Trophoblast cell (in vitro differentiated cells and primary cell): ENCODE results near the gene KCNIP4.

Experiments
- DNase-seq, 2 donors: peaks; one replicate each; pipeline ENCODE4 v3.0.0-alpha.2; 2016
- H2AFZ ChIP-seq: 2 replicates; pipeline ENCODE4 v1.6.1; 2013; ENCODE audit warnings: low read length, moderate library complexity, mild to moderate bottlenecking; ENCODE audit not compliant: insufficient read depth, poor library complexity
- H2AK5ac ChIP-seq: 2 replicates; pipeline ENCODE4 v1.6.1; 2013; ENCODE audit warnings: mild to moderate bottlenecking, low read length
- H2BK120ac ChIP-seq: 2 replicates; pipeline ENCODE4 v1.6.1; 2013; ENCODE audit warnings: low read length, mild to moderate bottlenecking, moderate library complexity; ENCODE audit not compliant: insufficient read depth, poor library complexity
- H2BK12ac ChIP-seq: 2 replicates; pipeline ENCODE4 v1.6.1; 2013; ENCODE audit warnings: mild to moderate bottlenecking, low read length, moderate library complexity
- H2BK5ac ChIP-seq: 2 replicates; pipeline ENCODE4 v1.6.1; 2013; ENCODE audit warnings: low read length, low read depth, moderate library complexity, mild to moderate bottlenecking; ENCODE audit not compliant: poor library complexity
- H3K14ac ChIP-seq: 2 replicates; pipeline ENCODE4 v1.6.1; 2013; ENCODE audit warnings: mild to moderate bottlenecking, low read length
- H3K18ac ChIP-seq: 2 replicates; pipeline ENCODE4 v1.6.1; 2013; ENCODE audit warnings: mild to moderate bottlenecking, low read length
- H3K23ac ChIP-seq: 2 replicates; pipeline ENCODE4 v1.6.1; 2013; ENCODE audit warnings: low read length
- H3K27ac ChIP-seq: 2 replicates; pipeline ENCODE4 v1.5.1; 2013; ENCODE audit warnings: low read depth, mild to moderate bottlenecking, inconsistent platforms, low read length, moderate library complexity
- H3K27me3 ChIP-seq: 2 replicates; pipeline ENCODE4 v1.6.1; 2013; ENCODE audit warnings: inconsistent platforms, mild to moderate bottlenecking, low read length, moderate library complexity; ENCODE audit not compliant: insufficient read depth
- H3K36me3 ChIP-seq, 2 experiments: 1 replicate in 1 of 2; 2 replicates in 1 of 2; pipeline ENCODE4 v1.6.1; 2013; ENCODE audit warnings: low read length in 2 of 2, mild to moderate bottlenecking in 2 of 2, moderate library complexity in 1 of 2; ENCODE audit not compliant: insufficient read depth in 2 of 2, control insufficient read depth in 1 of 2
- H3K4ac ChIP-seq: 2 replicates; pipeline ENCODE4 v1.6.1; 2013; ENCODE audit warnings: low read depth, mild to moderate bottlenecking, low read length, moderate library complexity
- H3K4me1 ChIP-seq, 2 experiments: 1 replicate in 1 of 2; 2 replicates in 1 of 2; pipeline ENCODE4 v1.6.1; 2013; ENCODE audit warnings: low read length in 2 of 2, mild to moderate bottlenecking in 2 of 2, moderate library complexity in 1 of 2; ENCODE audit not compliant: insufficient read depth in 2 of 2, control insufficient read depth in 1 of 2
- H3K4me2 ChIP-seq: 2 replicates; pipeline ENCODE4 v1.6.1; 2013; ENCODE audit warnings: inconsistent platforms, mild to moderate bottlenecking, low read length, moderate library complexity
- H3K4me3 ChIP-seq: 2 replicates; pipeline ENCODE4 v1.5.1; 2013; ENCODE audit warnings: mild to moderate bottlenecking, low read depth, low read length, inconsistent platforms
- H3K79me1 ChIP-seq: one replicate; pipeline ENCODE4 v1.6.1; 2013; ENCODE audit warnings: low read length
- H3K79me2 ChIP-seq: 2 replicates; pipeline ENCODE4 v1.6.1; 2013; ENCODE audit warnings: low read length, mild to moderate bottlenecking; ENCODE audit not compliant: control insufficient read depth, insufficient read depth, poor library complexity
- H3K9ac ChIP-seq: 2 replicates; pipeline ENCODE4 v1.6.1; 2013; ENCODE audit warnings: mild to moderate bottlenecking, low read length
- H3K9me3 ChIP-seq: 2 replicates; pipeline ENCODE4 v1.6.1; 2013; ENCODE audit warnings: low read depth, mild to moderate bottlenecking, control low read depth, inconsistent platforms, low read length; ENCODE audit not compliant: insufficient read depth
- H4K12ac ChIP-seq: 2 replicates; pipeline ENCODE4 v1.6.1; 2013; ENCODE audit warnings: low read depth, mild to moderate bottlenecking, low read length, moderate library complexity
- H4K8ac ChIP-seq: 2 replicates; pipeline ENCODE4 v1.6.1; 2013; ENCODE audit warnings: low read depth, mild to moderate bottlenecking, low read length, moderate library complexity
- H4K91ac ChIP-seq: one replicate; pipeline ENCODE4 v1.6.1; 2013; ENCODE audit warnings: low read depth, mild to moderate bottlenecking, low read length, moderate library complexity
- WGBS: extraction: QIAGEN DNeasy Blood & Tissue Kit; methylation state at CpG from one replicate; pipeline ENCODE4 v1.1.7; 2013; ENCODE audit warnings: missing lambda C conversion rate; ENCODE audit not compliant: insufficient read length, insufficient coverage; ENCODE audit errors: extremely low coverage; 5-methylcytosine and 5-hydroxymethylcytosine counted together

Gene KCNIP4

DNA sequence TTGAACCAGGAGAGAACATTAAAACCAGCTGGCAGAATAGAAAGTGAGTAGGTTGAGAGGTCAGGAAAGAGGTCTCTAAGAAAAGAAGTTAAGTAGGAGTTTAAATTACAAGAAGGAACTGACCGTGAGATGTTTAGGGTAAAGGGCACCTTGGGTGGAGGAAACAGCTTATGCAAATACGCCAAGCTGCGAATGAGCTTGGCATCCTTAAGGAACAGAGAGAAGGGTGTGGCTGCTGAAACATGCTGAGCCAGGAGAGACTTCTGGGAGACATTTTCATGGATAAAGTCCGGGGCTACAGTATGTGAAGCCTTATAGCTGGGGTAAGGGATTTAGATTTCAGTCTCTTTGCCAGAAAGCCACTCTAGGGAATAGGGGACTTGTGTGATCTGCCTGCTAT, 249.1 kb downstream of the KCNIP4 start:
- no peaks in the 10 kb centered on the region for H3K79me1 ChIP-seq
- no peak overlapping the region for H3K9ac ChIP-seq
- H3K4me3 ChIP-seq = no peak overlapping the region
- no peak overlapping the region for H2BK120ac ChIP-seq
- H3K4me1 ChIP-seq = peaks cover 2 to 4% of the 10 kb centered on the region in 2 experiments
- H2AFZ ChIP-seq = no peak overlapping the region
- H3K27me3 ChIP-seq = no peaks in the 10 kb centered on the region
- H3K27ac ChIP-seq = no peak overlapping the region
- no peak overlapping the region for H3K23ac ChIP-seq
- no peak overlapping the region for H4K12ac ChIP-seq
- WGBS = no CpG with 5 or more reads among the region's 4 CpGs
- no peak overlapping the region for H3K14ac ChIP-seq
- no peak overlapping the region for H4K8ac ChIP-seq
- H2BK12ac ChIP-seq = no peak overlapping the region
- no peak overlapping the region for H3K18ac ChIP-seq
- H3K79me2 ChIP-seq = no peaks in the 10 kb centered on the region
- DNase-seq = no peak
- no peaks in the 10 kb centered on the region for H3K9me3 ChIP-seq
- H2BK5ac ChIP-seq = no peak overlapping the region
- no peak overlapping the region for H2AK5ac ChIP-seq
- no peak overlapping the region for H3K4ac ChIP-seq
- no peak overlapping the region for H4K91ac ChIP-seq
- H3K4me2 ChIP-seq = no peak overlapping the region
- no peaks in the 10 kb centered on the region for H3K36me3 ChIP-seq

GRCh38 chr4:21697583-21697982, 251.0 kb downstream of the KCNIP4 start:
- H3K4me3 ChIP-seq = no peak overlapping the region
- no peak overlapping the region for H2BK120ac ChIP-seq
- peak in 1 of 2 donors; percentile 22 for DNase-seq
- H3K18ac ChIP-seq = no peak overlapping the region
- H3K4me1 ChIP-seq = peaks cover 2 to 4% of the 10 kb centered on the region in 2 experiments
- H2BK12ac ChIP-seq = no peak overlapping the region
- H3K4me2 ChIP-seq = peak overlapping the region; percentile 40
- H4K8ac ChIP-seq = no peak overlapping the region
- H3K9ac ChIP-seq = no peak overlapping the region
- no peak overlapping the region for H2AK5ac ChIP-seq
- no peak overlapping the region for H3K27ac ChIP-seq
- no peak overlapping the region for H3K23ac ChIP-seq
- H3K36me3 ChIP-seq = no peaks in the 10 kb centered on the region
- no peak overlapping the region for H2BK5ac ChIP-seq
- no peaks in the 10 kb centered on the region for H3K79me1 ChIP-seq
- H3K79me2 ChIP-seq = no peaks in the 10 kb centered on the region
- no peak overlapping the region for H3K4ac ChIP-seq
- no peak overlapping the region for H4K91ac ChIP-seq
- H3K27me3 ChIP-seq = no peaks in the 10 kb centered on the region
- H3K14ac ChIP-seq = no peak overlapping the region
- H2AFZ ChIP-seq = no peak overlapping the region
- H3K9me3 ChIP-seq = no peaks in the 10 kb centered on the region
- no CpG with 5 or more reads among the region's 10 CpGs for WGBS
- no peak overlapping the region for H4K12ac ChIP-seq

DNA sequence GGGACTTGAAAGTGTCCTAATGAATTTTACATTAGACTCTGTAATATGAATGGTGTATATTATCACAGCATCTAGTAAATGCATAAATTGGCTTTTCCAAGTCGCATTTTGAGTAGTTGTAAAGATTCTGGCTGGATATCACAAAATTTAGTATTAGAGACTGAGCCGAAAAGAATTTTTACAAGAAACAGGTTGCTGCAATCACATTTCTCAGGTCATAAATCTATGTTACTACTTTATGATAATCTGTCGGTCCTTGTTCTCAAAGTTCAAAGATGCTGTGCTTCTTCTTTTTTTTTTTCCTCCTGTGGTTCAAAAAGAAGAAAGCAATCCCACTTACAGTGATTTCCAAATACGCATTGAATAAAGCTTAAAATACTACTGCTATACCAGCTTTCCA, 253.4 kb downstream of the KCNIP4 start:
- no peak overlapping the region for H3K27ac ChIP-seq
- H2BK120ac ChIP-seq = no peak overlapping the region
- H3K9me3 ChIP-seq = no peaks in the 10 kb centered on the region
- H3K4me2 ChIP-seq = no peak overlapping the region
- H3K18ac ChIP-seq = no peak overlapping the region
- WGBS = no CpG with 5 or more reads among the region's 4 CpGs
- no peak overlapping the region for H2BK5ac ChIP-seq
- H3K27me3 ChIP-seq = no peaks in the 10 kb centered on the region
- no peak overlapping the region for H2AK5ac ChIP-seq
- H4K8ac ChIP-seq = no peak overlapping the region
- no peak for DNase-seq
- no peak overlapping the region for H4K12ac ChIP-seq
- H3K14ac ChIP-seq = no peak overlapping the region
- no peaks in the 10 kb centered on the region for H3K36me3 ChIP-seq
- H3K79me1 ChIP-seq = no peaks in the 10 kb centered on the region
- no peak overlapping the region for H2BK12ac ChIP-seq
- H3K9ac ChIP-seq = no peak overlapping the region
- H4K91ac ChIP-seq = no peak overlapping the region
- H3K79me2 ChIP-seq = no peaks in the 10 kb centered on the region
- H3K4me3 ChIP-seq = no peak overlapping the region
- peaks cover 2 to 4% of the 10 kb centered on the region in 2 experiments for H3K4me1 ChIP-seq
- no peak overlapping the region for H3K23ac ChIP-seq
- no peak overlapping the region for H2AFZ ChIP-seq
- no peak overlapping the region for H3K4ac ChIP-seq

DNA sequence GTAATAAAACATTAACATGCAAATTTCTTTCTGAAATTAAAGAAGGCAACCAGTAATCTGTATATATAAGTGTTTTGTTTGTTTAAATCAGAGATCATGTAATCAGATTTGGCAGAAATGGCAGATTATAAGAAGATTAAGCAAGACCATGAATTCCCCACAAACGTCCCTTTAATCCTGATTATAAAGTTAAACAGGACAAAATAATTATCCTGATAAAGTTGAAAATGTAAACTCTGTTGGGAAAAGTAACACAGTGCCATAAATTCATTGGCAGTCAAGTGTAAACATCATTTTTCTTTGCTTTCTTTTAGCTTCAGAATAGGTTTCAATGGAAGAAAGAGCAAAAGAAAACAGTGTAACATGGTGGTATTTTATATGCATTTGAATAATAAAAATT, 256.3 kb downstream of the KCNIP4 start:
- no peaks in the 10 kb centered on the region for H3K27me3 ChIP-seq
- no peak overlapping the region for H2BK12ac ChIP-seq
- no peak overlapping the region for H3K27ac ChIP-seq
- H2BK5ac ChIP-seq = no peak overlapping the region
- no peak overlapping the region for H4K12ac ChIP-seq
- no peaks in the 10 kb centered on the region for H3K9me3 ChIP-seq
- H3K79me1 ChIP-seq = no peaks in the 10 kb centered on the region
- no peak overlapping the region for H4K8ac ChIP-seq
- WGBS = no CpG with 5 or more reads among the region's 1 CpG
- no peak overlapping the region for H3K9ac ChIP-seq
- H3K4me1 ChIP-seq = no peaks in the 10 kb centered on the region
- no peaks in the 10 kb centered on the region for H3K79me2 ChIP-seq
- H2AFZ ChIP-seq = no peak overlapping the region
- DNase-seq = no peak
- no peak overlapping the region for H3K4me3 ChIP-seq
- H2AK5ac ChIP-seq = no peak overlapping the region
- no peak overlapping the region for H2BK120ac ChIP-seq
- H3K18ac ChIP-seq = no peak overlapping the region
- H4K91ac ChIP-seq = no peak overlapping the region
- H3K4ac ChIP-seq = no peak overlapping the region
- no peak overlapping the region for H3K4me2 ChIP-seq
- no peaks in the 10 kb centered on the region for H3K36me3 ChIP-seq
- H3K14ac ChIP-seq = no peak overlapping the region
- no peak overlapping the region for H3K23ac ChIP-seq
